Eye (tissue), 1 donor: Measurements from ENCODE around the gene TCOF1.
A peak's percentile ranks its signal among the peaks of the same experiment; 100 is the strongest.

Source experiments
- DNase-seq: peaks from one replicate; pipeline ENCODE4 v3.0.0-alpha.2; 2015

Gene TCOF1

DNA sequence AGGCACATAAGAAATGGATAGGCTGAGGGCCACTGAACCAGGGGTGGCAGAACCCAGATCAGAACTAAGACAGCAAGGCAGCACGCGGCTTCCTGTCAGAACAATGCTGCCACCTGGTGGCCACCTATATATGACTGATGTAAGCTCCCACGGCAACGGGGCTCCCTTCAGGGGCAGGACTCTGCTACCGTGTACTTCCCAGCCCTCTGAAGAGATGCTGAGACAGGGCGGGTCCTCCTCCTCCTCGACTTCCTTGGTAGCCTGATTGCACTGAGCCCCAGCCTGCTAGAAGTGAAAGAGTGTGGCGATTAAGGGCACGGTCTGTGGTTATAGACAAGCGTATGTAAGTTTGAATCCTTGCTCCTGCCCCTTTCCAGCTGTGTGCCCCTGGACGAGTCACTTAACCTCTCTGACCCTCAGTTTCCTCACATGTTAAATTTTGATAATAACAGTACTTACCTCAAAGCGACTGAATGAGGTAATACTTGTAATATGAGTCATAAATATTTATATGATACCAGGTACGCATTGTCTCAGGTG is 78.7 kb downstream of the TCOF1 start:
- DNase-seq = peak; percentile 95

DNA sequence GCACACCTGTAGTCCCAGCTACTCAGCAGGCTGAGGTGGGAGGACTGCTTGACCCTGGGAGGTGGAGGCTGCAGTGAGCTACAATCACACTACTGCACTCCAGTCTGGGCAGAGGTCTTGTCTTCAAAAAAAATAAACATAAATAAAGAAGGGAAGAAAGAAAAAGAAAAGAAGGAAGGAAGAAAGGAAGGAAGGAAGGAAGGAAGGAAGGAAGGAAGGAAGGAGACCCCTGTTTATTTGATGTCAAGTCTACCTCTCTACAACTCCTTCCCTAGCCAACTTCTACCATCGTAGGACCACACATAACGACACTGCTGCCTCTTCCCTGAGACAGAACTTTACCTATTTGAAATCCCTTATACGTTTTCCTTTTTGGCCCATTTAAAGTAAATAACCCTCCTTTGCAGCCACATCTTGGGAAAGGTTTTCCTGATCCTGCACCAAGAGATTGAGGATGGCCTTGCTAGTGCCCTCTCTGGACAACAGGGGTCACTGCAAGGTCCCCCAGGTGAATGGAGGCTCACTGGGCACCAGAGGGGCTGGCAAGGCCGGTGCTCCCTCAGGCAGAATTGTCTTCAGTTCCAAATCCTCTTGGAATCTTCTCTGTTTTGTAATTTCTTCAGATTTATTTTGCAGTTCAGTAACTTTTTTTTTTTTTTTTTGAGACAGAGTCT is 81.5 kb downstream of the TCOF1 start:
- peak; percentile 40 for DNase-seq

DNA sequence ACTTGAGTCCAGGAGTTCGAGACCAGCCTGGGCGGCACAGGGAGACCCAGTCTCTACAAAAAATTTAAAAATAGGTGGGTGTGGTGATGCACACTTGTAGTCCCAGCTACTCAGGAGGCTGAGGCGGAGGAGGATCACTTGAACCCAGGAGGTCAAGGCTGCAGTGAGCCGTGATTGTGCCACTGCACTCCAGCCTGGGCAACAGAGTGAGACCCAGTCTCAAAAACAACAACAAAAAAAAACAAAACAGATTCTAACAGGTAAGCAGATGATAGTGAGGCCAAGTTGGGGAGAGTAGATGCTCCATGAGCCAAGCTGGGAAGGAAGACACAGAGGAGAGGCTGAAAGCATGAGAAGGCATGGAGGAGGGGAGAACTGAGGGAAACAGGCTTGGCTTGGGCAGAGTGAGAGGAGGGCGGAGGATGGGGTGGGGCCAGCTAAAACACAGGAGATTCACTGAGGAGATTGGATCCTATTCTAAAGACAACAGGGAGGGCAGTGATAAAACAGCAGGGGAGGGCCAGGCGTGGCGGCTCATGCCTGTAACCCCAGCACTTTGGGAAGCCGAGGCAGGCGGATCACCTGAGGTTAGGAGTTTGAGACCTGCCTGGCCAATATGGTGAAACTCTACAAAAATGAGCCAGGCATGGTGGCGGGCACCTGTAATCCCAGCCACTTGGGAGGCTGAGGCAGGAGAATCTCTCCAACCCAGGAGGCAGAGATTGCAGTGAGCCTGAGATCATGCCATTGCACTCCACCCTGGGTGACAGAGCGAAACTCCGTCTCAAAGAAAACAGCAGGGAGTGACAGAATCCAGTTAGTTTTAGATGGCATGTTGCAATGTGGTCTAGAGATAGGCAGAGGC is 83.7 kb downstream of the TCOF1 start:
- no peak for DNase-seq

DNA sequence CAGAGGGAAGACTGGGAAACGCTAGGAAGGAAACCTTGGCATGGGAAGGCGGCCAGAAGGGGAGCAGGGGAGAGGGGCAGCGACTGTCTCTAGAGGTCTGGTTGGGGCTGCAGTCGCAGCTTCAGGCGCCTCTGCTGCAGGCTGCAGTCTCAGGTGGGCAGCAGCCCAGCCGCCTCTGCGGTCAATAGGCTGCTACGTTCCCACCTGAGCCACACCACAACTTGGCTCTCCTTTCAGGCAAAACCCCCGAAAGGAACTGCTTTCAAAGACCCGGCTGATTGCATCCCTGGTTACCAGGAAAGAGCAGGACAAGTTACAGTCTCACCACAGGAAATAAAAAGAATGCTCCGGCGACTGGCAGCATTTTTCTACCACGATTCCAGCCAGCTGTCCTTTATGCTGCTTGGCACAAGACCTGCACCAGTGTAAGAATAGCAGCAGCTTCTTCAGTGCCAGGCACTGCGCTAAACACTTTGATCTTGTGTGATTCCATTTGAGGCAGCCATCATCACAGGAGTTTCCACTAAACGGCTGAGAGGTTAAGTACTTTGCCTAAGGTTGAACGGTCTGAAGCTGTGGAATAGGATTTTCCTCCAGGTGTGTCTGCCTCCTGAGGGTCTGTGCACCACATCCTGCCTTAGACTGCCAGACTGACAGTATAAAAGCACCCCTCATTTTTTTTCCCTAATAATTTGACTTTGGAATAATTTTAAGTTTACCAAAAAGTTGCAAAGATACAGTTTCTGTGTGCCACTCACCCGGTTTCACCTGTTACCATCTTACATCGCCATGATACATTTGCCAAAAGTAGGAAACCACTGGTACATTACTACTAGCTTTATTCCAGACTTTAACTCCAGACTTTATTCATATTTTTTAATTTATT is 84.6 kb downstream of the TCOF1 start:
- no peak for DNase-seq

DNA sequence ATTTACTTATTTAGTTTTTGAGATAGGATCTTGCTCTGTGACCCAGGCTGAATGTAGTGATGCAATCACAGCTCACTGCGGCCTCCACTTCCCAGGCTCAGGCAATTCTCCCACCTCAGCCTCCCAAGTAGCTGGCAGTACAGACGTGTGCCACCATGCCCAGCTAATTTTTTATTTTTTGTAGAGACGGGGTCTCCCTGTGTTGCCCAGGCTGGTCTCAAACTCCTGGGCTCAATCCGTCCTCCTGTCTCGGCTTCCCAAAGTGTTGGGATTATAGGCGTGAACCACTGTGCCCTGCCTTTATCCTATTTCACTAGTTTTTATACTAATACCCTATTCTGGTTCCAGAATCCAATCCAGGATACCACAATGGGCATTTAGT is 85.2 kb downstream of the TCOF1 start:
- no peak for DNase-seq

DNA sequence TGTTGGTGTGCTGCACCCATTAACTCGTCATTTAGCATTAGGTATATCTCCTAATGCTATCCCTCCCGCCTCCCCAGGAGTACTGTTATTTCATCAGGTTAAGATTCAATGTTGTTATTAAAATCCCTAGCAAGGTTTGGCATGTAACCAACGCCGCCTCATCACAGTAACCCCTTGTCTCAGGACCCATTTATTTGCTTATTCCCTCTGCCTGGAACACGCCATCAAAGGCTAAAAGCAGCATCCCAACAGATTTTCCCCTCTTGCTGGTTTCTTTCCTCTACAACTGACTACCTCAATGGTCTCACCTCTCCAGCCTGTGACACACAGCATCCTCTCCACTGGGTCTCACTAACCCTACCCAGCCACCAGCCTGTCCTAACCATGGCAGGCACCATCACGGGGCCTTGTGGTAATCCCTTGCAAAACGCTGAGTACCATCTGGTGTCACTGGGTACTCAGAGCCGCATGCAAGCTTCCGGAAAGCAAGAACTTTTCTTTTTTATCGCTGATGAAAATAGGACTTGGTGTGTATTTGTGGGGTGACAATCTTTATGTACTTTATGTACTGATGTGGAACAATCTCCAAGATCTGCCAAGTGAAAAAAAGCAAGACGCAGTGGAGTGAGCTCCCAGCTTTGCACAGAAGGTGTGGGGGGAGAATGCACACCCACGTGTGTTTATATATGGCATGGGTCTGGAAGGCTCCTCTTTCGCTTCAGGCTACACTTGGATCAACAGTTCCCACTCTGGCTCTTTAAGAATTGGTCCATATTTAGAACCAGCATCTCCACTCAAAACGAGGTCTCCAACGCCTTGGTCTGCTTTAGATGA is 86.0 kb downstream of the TCOF1 start:
- no peak for DNase-seq

DNA sequence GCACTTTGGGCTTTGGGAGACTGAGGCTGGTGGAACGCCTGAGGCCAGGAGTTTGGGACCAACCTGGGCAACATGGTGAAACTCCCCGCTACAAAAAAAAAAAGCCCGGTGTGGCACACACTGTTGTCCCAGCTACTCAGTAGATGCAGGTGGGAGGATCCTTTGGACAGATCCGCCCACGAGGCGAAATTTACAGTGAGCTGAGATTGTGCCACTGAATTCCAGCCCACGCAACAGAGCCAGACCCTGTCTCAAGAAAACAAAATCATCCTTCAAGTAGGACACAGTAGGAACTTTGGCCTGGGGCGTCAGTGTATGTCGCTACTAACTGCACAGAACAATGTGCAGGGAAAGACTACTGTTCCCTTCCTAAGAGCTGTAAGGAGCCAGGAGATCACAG is 87.3 kb downstream of the TCOF1 start:
- DNase-seq = no peak

DNA sequence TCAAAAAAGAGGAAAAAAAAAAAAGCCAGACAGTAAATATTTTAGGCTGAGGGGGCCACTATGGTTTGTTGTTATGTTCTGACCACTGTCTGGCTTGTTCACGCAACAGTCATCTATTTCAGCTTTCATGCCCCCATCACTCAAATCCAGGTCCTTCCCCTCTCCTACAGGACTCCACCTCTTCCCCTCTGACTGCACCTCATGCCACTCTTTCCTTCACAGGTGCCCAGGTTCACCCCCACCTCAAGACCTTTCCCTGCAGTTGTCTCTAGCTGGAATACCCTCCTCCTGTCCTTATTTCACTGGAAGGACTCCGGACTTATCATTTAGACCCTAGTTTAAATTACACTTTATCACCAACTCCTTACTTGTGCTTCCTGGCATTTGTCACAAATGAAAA is 88.6 kb downstream of the TCOF1 start:
- DNase-seq = no peak

DNA sequence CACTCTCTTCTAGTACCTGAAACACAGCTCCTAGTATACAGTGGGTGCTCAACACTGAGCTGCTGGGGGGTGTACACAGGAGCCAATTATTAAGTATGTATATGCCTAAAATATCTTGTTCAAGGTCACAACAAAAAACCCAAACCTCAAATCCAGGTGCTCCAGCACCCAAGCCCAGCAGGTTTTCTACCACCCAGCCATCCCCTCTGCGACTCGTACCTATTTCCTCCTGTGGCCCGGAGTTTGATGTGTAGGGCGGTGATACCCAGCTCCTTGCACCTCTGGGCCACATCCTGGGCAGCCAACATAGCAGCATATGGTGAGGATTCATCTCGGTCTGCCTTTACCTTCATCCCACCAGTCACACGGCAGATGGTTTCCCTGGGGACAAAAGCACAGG is 89.1 kb downstream of the TCOF1 start:
- no peak for DNase-seq

DNA sequence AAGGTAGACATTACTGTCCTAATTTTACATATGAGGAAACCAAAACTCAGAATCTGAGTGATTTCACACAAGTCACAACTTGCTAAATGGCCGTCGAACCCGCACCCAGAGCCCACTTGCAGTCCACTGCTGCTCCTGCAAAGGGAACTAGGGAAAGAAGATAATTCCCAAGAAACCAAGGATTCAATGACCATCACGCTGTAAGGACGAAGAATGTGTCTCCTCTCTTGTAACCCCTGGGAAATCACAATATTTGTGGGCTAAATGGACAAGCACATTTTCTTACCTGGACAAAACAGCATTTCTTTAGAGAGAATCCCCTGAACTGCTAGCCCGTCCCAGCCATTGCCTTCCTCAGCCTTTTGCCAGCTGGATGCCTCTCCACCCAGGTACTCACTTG is 89.7 kb downstream of the TCOF1 start:
- DNase-seq = no peak

DNA sequence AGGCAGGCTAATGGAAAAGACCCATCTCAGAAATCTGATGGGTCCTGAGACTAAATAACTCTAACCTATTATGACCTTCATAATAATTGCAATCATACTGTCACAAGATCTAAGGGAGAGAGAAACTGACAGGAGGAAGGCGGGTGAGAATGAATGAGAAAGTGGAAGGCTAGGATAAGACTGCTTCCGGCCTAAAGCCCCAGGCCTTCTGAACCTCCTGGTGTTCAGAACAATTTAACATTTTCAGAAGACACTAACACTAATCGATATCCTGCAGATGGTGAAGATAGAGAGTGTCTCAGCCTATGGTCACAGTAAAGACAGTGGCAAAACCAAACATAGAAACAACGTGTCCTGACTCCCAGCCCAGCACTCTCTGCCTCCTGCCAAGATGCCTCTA is 90.8 kb downstream of the TCOF1 start:
- no peak for DNase-seq

DNA sequence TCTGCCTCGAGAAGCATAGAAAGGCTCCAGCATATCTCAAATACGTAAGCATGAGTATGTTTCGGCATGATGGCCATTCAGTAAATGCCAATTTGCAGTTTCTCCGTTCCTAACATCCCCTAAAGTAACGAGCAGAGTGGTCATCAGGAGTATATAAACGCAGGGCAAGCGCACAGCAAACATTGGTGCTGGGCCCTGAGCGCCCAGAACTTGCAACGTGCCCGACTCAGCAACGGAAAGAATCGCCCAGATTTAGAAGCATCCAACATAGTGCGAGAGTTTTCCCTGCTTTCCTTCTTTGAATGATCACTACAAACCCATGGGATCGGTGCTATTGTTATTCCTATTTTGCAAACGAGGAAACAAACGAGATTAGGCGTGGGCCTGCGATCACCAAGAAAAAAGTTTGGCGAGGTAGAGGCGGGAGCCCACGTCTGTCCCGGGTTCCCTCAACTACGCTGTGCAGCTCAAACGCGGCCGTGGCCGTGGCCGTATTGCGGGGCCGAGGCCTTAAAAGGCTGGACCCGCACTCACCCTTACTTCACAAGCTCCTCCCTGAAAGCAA is 91.5 kb downstream of the TCOF1 start:
- no peak for DNase-seq
